IMR-90 (cell line): Measurements from ENCODE around the gene TAF1L. TPM values are rescaled to one million over a fixed set of nuclear protein-coding genes. Genes with fewer than 3 reads are reported as not detected.

Experiments used
- ATAC-seq: fragments of 200-7000 bp; cut with Tn5 transposase; 2 replicates; pipeline ENCODE4 v1.9.1; 2020; ENCODE audit warnings: low read depth, mild to moderate bottlenecking, moderate library complexity
- BruUV-seq: library from RNA; stranded (reverse); fragments of 400-500 nt; replicated peaks from 2 replicates; lab custom pipeline; 2021; lab: Mats Ljungman, UMichigan
- CTCF ChIA-PET: fragments of 300-600 bp; formaldehyde crosslinking; extraction: SDS; loops from one replicate; lab custom pipeline; 2021; ENCODE audit warnings: antibody characterized with exemption; lab: Yijun Ruan, JAX
- POLR2A ChIA-PET: fragments of 300-600 bp; sonication (Branson Sonifier 250); formaldehyde crosslinking; loops from one replicate; lab custom pipeline; 2022; ENCODE audit warnings: antibody characterized with exemption; ENCODE audit not compliant: unreplicated experiment; lab: Charles Lee
- DNase-seq: peaks from one replicate; pipeline ENCODE4 v3.0.0; 2013
- H2AFZ ChIP-seq: replicated peaks from 2 replicates; pipeline ENCODE3; 2013; ENCODE audit warnings: low read length, mild to moderate bottlenecking; ENCODE audit not compliant: poor library complexity
- H2AK5ac ChIP-seq: 2 replicates; pipeline ENCODE4 v1.6.1; 2013; ENCODE audit warnings: low read depth, low read length, inconsistent platforms
- H2AK9ac ChIP-seq: replicated peaks from 2 replicates; pipeline ENCODE3; 2013; ENCODE audit warnings: mild to moderate bottlenecking, low read depth, low read length, moderate library complexity; ENCODE audit not compliant: poor library complexity
- H2BK120ac ChIP-seq: 2 replicates; pipeline ENCODE4 v1.6.1; 2013; ENCODE audit warnings: low read depth, low read length, inconsistent platforms
- H2BK15ac ChIP-seq: 3 replicates; pipeline ENCODE4 v1.6.1; 2013; ENCODE audit warnings: low read depth, low read length, inconsistent platforms
- H2BK20ac ChIP-seq: 2 replicates; pipeline ENCODE4 v1.6.1; 2013; ENCODE audit warnings: low read depth, mild to moderate bottlenecking, inconsistent platforms, low read length, moderate library complexity
- H2BK5ac ChIP-seq: 2 replicates; pipeline ENCODE4 v1.6.1; 2013; ENCODE audit warnings: mild to moderate bottlenecking, low read depth, low read length, inconsistent platforms; ENCODE audit not compliant: poor library complexity, severe bottlenecking
- H3K14ac ChIP-seq: replicated peaks from 2 replicates; pipeline ENCODE4 v1.6.1; 2013; ENCODE audit warnings: low read depth, low read length, inconsistent platforms
- H3K18ac ChIP-seq: 2 replicates; pipeline ENCODE4 v1.6.1; 2013; ENCODE audit warnings: low read depth, low read length, control low read depth
- H3K23ac ChIP-seq: 2 replicates; pipeline ENCODE4 v1.6.1; 2013; ENCODE audit warnings: low read depth, low read length, inconsistent platforms
- H3K27ac ChIP-seq: 2 replicates; pipeline ENCODE4 v1.5.1; 2013; ENCODE audit warnings: mild to moderate bottlenecking, control low read depth, low read length; ENCODE audit not compliant: insufficient read depth
- H3K27me3 ChIP-seq: 2 replicates; pipeline ENCODE4 v1.6.1; 2013; ENCODE audit warnings: low read length; ENCODE audit not compliant: control insufficient read depth, insufficient read depth
- H3K36me3 ChIP-seq: 2 replicates; pipeline ENCODE4 v1.6.1; 2013; ENCODE audit warnings: low read length, mixed read lengths; ENCODE audit not compliant: control insufficient read depth, insufficient read depth
- H3K4ac ChIP-seq: 2 replicates; pipeline ENCODE4 v1.6.1; 2013; ENCODE audit warnings: low read depth, low read length, inconsistent platforms
- H3K4me1 ChIP-seq: 2 replicates; pipeline ENCODE4 v1.6.1; 2013; ENCODE audit warnings: low read length, mixed read lengths; ENCODE audit not compliant: control insufficient read depth, insufficient read depth
- H3K4me2 ChIP-seq: 2 replicates; pipeline ENCODE4 v1.6.1; 2013; ENCODE audit warnings: low read depth, mild to moderate bottlenecking, control low read depth, low read length, moderate library complexity
- H3K4me3 ChIP-seq: 2 replicates; pipeline ENCODE4 v1.5.1; 2013; ENCODE audit warnings: low read depth, mild to moderate bottlenecking, control low read depth, low read length, moderate library complexity; ENCODE audit not compliant: insufficient read depth
- H3K56ac ChIP-seq: 2 replicates; pipeline ENCODE4 v1.6.1; 2013; ENCODE audit warnings: low read length, inconsistent platforms; ENCODE audit not compliant: insufficient read depth; ENCODE audit errors: extremely low read depth
- H3K79me1 ChIP-seq, 2 experiments: 2 replicates each; pipeline ENCODE4 v1.6.1; 2013; ENCODE audit warnings: low read length in 2 of 2, inconsistent platforms in 1 of 2, low read depth in 1 of 2
- H3K9ac ChIP-seq: 2 replicates; pipeline ENCODE4 v1.6.1; 2013; ENCODE audit warnings: low read depth, low read length, control low read depth
- H3K9me1 ChIP-seq: 2 replicates; pipeline ENCODE4 v1.6.1; 2013; ENCODE audit warnings: low read length, inconsistent platforms; ENCODE audit not compliant: insufficient read depth
- H3K9me3 ChIP-seq: 2 replicates; pipeline ENCODE4 v1.6.1; 2013; ENCODE audit warnings: low read length; ENCODE audit not compliant: control insufficient read depth, insufficient read depth
- H4K20me1 ChIP-seq: 2 replicates; pipeline ENCODE4 v1.6.1; 2013; ENCODE audit warnings: low read length, inconsistent platforms; ENCODE audit not compliant: insufficient read depth
- H4K5ac ChIP-seq: 2 replicates; pipeline ENCODE4 v1.6.1; 2013; ENCODE audit warnings: mild to moderate bottlenecking, low read depth, low read length, control low read depth
- H4K8ac ChIP-seq, 2 experiments: 2 replicates each; pipeline ENCODE4 v1.6.1; 2013; ENCODE audit warnings: low read depth in 2 of 2, low read length in 2 of 2, control low read depth in 1 of 2, inconsistent platforms in 1 of 2
- H4K91ac ChIP-seq: 2 replicates; pipeline ENCODE4 v1.6.1; 2013; ENCODE audit warnings: low read depth, low read length, inconsistent platforms; ENCODE audit not compliant: insufficient read depth
- BHLHE40 ChIP-seq: fragments of 150-350 bp; IDR thresholded peaks from 2 replicates; pipeline ENCODE4 v1.6.1; 2016; ENCODE audit warnings: mild to moderate bottlenecking, low read depth, low read length
- CEBPB ChIP-seq: IDR thresholded peaks from 2 replicates; pipeline ENCODE4 v1.6.1; 2012; ENCODE audit warnings: low read depth, low read length, improper control_type of control experiment
- CHD1 ChIP-seq: IDR thresholded peaks from 2 replicates; pipeline ENCODE4 v1.6.1; 2012; ENCODE audit warnings: low read depth, low read length, improper control_type of control experiment
- ELK1 ChIP-seq: fragments of 150-350 bp; IDR thresholded peaks from 2 replicates; pipeline ENCODE4 v1.6.1; 2016; ENCODE audit warnings: low read depth, mild to moderate bottlenecking, low read length, moderate library complexity, borderline replicate concordance
- FOS ChIP-seq: fragments of 150-350 bp; IDR thresholded peaks from 2 replicates; pipeline ENCODE4 v1.6.1; 2016; ENCODE audit warnings: low read depth, low read length
- MAFK ChIP-seq: IDR thresholded peaks from 2 replicates; pipeline ENCODE4 v1.6.1; 2012; ENCODE audit warnings: low read depth, low read length, improper control_type of control experiment
- MAZ ChIP-seq: IDR thresholded peaks from 2 replicates; pipeline ENCODE4 v1.6.1; 2012; ENCODE audit warnings: low read depth, mild to moderate bottlenecking, low read length, improper control_type of control experiment, moderate library complexity, borderline replicate concordance
- MXI1 ChIP-seq: IDR thresholded peaks from 2 replicates; pipeline ENCODE4 v1.6.1; 2012; ENCODE audit warnings: low read depth, mild to moderate bottlenecking, low read length, moderate library complexity, borderline replicate concordance
- NFE2L2 ChIP-seq: fragments of 150-350 bp; IDR thresholded peaks from 2 replicates; pipeline ENCODE4 v1.6.1; 2016; ENCODE audit warnings: low read depth, mild to moderate bottlenecking, low read length
- POLR2A ChIP-seq: IDR thresholded peaks from 2 replicates; pipeline ENCODE4 v1.6.1; 2012; ENCODE audit warnings: mild to moderate bottlenecking, low read depth, low read length
- RAD21 ChIP-seq: IDR thresholded peaks from 2 replicates; pipeline ENCODE4 v1.6.1; 2012; ENCODE audit warnings: low read length, improper control_type of control experiment
- RCOR1 ChIP-seq: IDR thresholded peaks from 2 replicates; pipeline ENCODE4 v1.6.1; 2012; ENCODE audit warnings: mild to moderate bottlenecking, low read length, improper control_type of control experiment; ENCODE audit not compliant: insufficient replicate concordance
- RFX5 ChIP-seq: IDR thresholded peaks from 2 replicates; pipeline ENCODE4 v1.8.0; 2012; ENCODE audit warnings: low read depth, mild to moderate bottlenecking, low read length, moderate library complexity
- SMC3 ChIP-seq: fragments of 150-350 bp; IDR thresholded peaks from 2 replicates; pipeline ENCODE4 v1.6.1; 2016; ENCODE audit warnings: low read depth, mild to moderate bottlenecking, antibody characterized with exemption, low read length, moderate library complexity
- USF2 ChIP-seq: fragments of 150-350 bp; IDR thresholded peaks from 2 replicates; pipeline ENCODE4 v1.6.1; 2017; ENCODE audit warnings: mild to moderate bottlenecking, antibody characterized with exemption, low read length, low read depth
- WGBS, 2 experiments: methylation state at CpG; one replicate each; pipeline versions ENCODE4 v1.1.5 to v1.1.7; 2013; ENCODE audit warnings: missing lambda C conversion rate in 2 of 2; ENCODE audit not compliant: insufficient read length in 1 of 2; ENCODE audit errors: extremely low coverage in 2 of 2; 5-methylcytosine and 5-hydroxymethylcytosine counted together
- dilution Hi-C: fragments of 300-500 bp; cut with HindIII; formaldehyde crosslinking; loops from one replicate; pipeline ENCODE4 v1.14.3; 2018; ENCODE audit warnings: low sequenced_read_pairs; ENCODE audit not compliant: unreplicated experiment
- in situ Hi-C: fragments of 300-500 bp; cut with MboI; formaldehyde crosslinking; loops from 3 replicates; pipeline ENCODE4 v1.14.3; 2019; ENCODE audit warnings: low sequenced_read_pairs, inconsistent platforms, mixed read lengths
- intact Hi-C: fragments of 100-400 bp; cut with micrococcal nuclease; formaldehyde crosslinking; loops from 2 replicates; pipeline ENCODE4 v1.10.0; 2022
- polyA plus RNA-seq, 3 experiments: library from polyadenylated mRNA; depleted of rRNA; stranded (reverse); fragments of >200 nt; gene quantifications; 2 replicates each; pipeline ENCODE4 v1.2.3, GENCODE V29; 2012; ENCODE audit warnings: low replicate concordance in 1 of 3
- total RNA-seq: library from RNA; depleted of rRNA; stranded (reverse); fragments of >200 nt; gene quantifications from 2 replicates; pipeline ENCODE4 v1.2.3, GENCODE V29; 2012
- TF ChIP-seq, protein P1 (sequence below): conservative IDR thresholded peaks from 2 replicates; pipeline ENCODE4 v1.5.1; 2012; ENCODE audit warnings: mild to moderate bottlenecking, low read depth, low read length, improper control_type of control experiment

TAF1L gene
- total and polyA plus RNA-seq, 2 of the 4 experiments (the other 2 are of a cell fraction), result not detected

DNA sequence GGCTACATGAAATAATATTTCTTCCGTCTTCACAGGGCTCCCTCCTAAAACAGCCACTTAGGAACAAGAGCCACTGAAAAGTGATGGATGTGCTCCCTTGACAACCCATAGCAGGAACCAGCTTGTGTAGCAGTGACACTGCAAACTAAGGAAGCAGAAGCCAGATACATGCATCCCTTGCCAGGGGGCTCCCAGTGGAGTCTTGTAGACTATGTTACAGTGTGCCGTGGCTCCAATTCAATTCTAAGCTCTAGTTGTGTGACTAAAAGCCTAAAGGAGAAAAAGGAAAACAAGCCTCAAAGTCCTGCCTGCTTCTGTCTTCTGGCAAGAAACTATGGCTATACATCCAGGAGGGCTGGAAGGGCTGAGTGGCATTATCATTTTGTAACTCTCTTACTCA, 12.2 kb upstream of the TAF1L start:
- Histone ChIP-seq H4K8ac (no peak overlapping the region), H3K36me3 (no peaks in the 10 kb centered on the region), H2AK9ac (no peak overlapping the region), H4K91ac (no peak overlapping the region), H3K9me1 (no peaks in the 10 kb centered on the region; the same call in 1 of the 2 replicates), H2AK5ac (no peak overlapping the region), H2BK120ac (no peak overlapping the region), H3K9ac (no peak overlapping the region), H3K9me3 (no peaks in the 10 kb centered on the region), H3K4ac (no peak overlapping the region), H3K27me3 (no peaks in the 10 kb centered on the region), H3K4me1 (no peaks in the 10 kb centered on the region), H4K5ac (no peak overlapping the region), H3K14ac (no peak overlapping the region), H3K23ac (no peak overlapping the region), H3K56ac (no peak overlapping the region), H3K18ac (no peak overlapping the region), H3K27ac (no peak overlapping the region), H4K20me1 (no peaks in the 10 kb centered on the region), H2BK15ac (no peak overlapping the region), H2BK5ac (no peak overlapping the region), H2BK20ac (no peak overlapping the region), H3K4me2 (no peak overlapping the region), H2AFZ (no peak overlapping the region), H3K79me1 (no peaks in the 10 kb centered on the region), H3K4me3 (no peak overlapping the region)
- in situ Hi-C loops, result no loop called here
- dilution Hi-C loops, result no loop called here
- CTCF ChIA-PET, result no interaction called here
- intact Hi-C loops, result loop anchor here (10.0 kb wide), 1 partner anchor 97 kb away; no protein-coding TSS in a partner anchor
- DNase-seq, result no peak
- TF ChIP-seq SMC3 (no peak), FOS (no peak), ELK1 (no peak), MAFK (no peak), RCOR1 (no peak), BHLHE40 (no peak), CHD1 (no peak), POLR2A (no peak), USF2 (no peak), RAD21 (no peak), NFE2L2 (no peak), MAZ (no peak), CEBPB (no peak), RFX5 (no peak), MXI1 (no peak)
- TF ChIP-seq, protein P1, sequence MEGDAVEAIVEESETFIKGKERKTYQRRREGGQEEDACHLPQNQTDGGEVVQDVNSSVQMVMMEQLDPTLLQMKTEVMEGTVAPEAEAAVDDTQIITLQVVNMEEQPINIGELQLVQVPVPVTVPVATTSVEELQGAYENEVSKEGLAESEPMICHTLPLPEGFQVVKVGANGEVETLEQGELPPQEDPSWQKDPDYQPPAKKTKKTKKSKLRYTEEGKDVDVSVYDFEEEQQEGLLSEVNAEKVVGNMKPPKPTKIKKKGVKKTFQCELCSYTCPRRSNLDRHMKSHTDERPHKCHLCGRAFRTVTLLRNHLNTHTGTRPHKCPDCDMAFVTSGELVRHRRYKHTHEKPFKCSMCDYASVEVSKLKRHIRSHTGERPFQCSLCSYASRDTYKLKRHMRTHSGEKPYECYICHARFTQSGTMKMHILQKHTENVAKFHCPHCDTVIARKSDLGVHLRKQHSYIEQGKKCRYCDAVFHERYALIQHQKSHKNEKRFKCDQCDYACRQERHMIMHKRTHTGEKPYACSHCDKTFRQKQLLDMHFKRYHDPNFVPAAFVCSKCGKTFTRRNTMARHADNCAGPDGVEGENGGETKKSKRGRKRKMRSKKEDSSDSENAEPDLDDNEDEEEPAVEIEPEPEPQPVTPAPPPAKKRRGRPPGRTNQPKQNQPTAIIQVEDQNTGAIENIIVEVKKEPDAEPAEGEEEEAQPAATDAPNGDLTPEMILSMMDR, result no peak
- POLR2A ChIA-PET, result no interaction called here
- BruUV-seq, result no TSS peak
- no peak for ATAC-seq
- WGBS, 2 experiments, result 20% methylated on average over 1 of the region's 2 CpGs; no CpG with 5 or more reads in 1 of the 2 experiments
